ENCODE results near the gene ETF1.
A peak's percentile ranks its signal among the peaks of the same experiment; 100 is the strongest.
"Not testable (repeated sequence)": the region's sequence is repeated elsewhere in the genome, so short reads cannot be mapped to it uniquely, and the experiment has no call there.

ETF1 gene

DNA sequence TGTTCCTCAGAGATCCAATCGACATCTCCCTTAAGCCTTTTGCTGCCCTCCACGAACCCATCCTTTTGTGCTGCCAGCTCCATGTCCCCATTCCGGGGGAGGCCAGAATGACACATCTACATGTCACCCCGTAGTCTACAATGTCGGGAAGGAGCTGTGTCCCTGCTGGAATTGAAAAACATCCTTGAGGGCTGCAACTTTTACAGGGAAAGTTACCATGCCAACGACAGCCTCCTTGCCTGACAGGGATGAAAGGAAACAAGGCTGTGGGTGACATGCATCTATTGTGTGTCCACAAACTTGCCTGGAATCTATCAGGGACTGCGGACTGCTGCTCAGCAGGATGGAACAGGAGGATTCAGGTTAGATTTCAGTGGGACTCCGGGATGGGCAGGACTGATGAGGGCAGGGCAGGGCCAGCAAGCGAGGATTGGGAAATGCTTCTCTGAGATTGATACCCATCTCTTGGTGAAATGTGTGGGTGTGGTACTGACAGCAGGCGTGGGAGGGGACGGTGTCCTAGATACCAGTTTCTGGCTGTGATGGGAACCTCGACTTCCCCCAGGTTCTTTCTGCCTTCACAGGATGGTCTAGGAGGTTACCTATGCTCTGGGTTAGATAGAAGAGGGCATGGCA, 52.3 kb downstream of the ETF1 start:
- DNase-seq (ENCODE audit: low read depth) = no peak

DNA sequence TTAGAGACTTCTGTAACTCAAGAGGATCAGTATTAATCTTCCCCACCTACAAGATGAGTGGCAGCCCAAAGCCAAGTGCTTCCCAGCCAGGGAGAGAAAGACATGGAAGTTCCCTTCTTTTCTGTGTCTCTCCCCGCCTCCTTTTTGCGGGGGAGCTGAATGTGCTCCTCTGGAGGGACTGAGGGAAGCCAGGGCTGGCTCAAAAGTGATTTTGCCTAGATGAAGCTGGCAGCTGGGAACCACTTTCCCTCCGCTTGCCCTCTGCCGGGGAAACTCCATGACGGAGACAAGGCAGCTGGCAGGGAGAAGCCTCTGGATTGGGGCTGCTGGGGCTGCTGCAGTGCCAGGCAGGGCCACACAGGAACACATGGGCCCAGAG, 53.4 kb downstream of the ETF1 start:
- no peak for DNase-seq (ENCODE audit: low read depth)

DNA sequence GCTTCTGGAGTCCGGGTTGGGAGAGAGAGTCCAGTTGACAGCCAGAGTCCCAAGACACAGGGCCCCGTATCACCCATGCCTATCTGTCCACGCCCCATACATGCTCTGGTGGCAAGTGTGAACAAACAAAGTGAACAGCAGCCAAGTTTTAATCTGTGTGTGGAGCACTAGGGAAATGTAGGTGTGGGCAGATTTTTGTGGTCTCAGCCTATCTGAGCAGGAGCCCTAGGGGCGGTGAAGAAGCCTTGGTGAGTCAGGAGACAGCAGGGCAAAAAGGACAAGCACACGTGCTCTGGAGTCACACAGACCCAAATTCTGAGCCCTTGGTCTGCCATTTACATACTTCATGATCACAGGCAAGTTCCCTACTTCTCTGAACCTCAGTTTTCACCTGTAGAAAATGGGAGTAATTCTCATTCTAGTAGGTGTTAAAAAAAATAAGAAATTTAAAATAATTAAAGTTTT, 54.5 kb downstream of the ETF1 start:
- no peak for DNase-seq (ENCODE audit: low read depth)

DNA sequence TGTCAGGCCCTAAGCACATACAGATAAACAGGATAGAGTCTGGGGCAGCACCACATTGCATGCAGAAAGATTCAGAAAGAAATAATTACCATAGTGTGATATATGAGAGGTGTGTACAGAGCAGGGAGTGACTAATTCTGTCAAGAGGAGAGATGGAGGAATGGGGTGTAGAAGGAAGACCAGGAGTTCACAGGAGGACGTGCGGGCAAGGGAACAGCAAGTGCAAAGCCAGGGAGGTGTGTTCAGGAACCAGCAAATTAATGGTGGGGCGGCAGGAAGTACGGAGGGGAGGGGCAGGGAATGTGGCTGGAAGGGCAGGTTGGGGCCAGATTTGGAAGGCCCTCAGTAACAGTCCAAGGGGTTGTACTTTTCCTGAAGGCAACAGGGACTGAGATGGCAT, 60.4 kb downstream of the ETF1 start:
- no peak for DNase-seq (ENCODE audit: low read depth)

DNA sequence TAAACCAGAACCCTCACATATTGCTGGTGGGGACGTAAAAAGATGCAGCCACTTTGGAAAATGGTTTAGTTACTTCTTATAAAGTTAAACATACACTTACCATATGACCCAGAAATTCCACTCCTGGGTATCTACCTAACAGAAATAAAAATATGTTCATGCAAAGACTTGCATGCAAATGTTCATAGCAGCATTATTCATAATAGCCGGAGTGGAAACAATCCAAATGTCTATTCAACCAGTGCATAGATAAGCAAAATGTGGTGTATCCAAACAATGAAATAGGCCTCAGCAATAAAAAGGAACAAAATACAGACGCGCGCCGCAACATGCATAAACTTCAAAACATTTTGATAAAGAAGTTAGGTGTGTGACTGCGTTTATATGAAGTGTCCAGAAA, 66.1 kb downstream of the ETF1 start:
- no peak for DNase-seq (ENCODE audit: low read depth)

DNA sequence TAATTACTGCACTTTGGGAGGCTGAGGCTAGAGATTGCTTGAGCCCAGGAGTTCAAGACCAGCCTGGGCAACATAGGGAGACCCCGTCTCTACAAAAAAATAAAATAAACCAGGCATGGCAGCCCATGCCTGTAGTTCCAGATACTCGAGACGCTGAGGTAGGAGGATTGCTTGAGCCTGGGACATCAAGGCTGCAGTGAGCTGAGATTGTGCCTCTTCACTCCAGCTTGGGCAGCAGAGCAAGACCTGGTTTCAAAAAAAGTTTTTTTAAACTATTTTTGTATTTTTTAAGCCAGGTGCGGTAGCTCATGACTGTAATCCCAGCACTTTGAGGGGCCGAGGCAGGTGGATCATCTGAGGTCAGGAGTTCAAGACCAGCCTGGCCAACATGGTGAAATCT, 69.9 kb downstream of the ETF1 start:
- not testable (repeated sequence) for DNase-seq (ENCODE audit: low read depth)

DNA sequence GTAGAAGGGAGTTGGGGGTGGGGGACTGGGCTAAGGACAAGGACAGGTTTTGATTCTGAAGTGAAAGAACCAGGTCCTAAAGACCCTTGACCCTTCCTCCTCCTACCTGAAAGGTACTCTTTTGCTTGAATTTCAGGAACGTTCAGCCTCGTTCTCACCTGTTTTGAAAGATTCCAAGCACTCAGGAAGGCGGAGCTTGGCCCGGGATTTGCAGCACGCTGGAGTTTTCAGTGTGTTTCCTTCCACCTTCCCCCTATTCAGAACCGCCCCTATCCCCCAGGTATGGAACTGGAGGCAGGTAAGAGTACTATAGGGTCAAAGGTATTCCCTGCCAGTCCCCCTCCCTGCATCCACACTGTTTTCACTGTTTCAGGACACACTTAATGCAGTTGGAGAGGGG, 70.7 kb downstream of the ETF1 start:
- DNase-seq (ENCODE audit: low read depth) = no peak

DNA sequence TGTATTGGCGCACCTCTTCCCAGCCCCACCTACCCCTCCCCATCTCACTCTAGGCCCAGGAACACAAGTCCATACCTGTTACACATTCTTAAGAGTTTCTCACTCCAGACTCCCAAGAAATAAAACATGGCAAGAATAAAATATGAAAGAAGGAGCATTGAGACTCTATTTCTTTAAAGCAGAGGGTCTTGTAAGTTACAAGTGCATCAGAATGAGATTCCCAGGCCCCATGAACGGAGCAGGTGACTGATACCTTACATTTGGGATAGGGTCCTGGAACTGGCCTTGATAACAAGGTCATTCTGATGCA, 72.0 kb downstream of the ETF1 start:
- no peak for DNase-seq (ENCODE audit: low read depth)

DNA sequence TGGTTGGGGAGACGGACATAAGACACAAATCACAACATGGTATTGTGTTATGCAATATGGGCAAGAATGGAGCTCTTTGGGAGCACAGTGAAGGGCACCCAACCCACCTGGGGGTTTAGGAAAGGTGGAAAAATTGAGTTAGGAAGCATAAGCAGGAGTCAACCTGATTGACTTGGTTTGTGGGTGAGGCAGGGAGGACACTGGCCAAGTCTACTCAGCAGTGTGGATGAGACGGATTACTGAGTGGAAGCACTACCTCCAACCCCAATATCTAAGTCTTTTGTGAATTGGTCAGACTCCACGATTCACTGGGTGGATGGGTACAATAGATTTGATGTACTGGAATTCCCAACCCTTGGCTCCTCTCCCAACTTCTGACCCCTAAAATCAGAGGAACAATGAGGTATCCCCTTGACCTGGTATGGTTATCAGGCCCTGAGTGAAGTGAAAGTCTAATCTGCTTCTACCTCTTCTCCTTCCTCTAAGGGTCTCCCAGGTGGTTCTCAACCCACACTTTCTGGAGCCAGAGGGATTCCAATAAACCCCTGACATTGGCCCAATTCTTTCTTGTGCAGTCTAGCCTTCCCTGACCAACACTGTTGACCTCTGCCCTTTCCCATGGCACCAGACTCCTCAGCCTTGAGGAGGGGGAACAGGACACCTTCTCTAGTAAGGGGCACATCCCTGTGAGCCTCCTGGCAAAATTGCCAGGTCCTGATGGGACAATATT, 72.5 kb downstream of the ETF1 start:
- DNase-seq (ENCODE audit: low read depth) = no peak

DNA sequence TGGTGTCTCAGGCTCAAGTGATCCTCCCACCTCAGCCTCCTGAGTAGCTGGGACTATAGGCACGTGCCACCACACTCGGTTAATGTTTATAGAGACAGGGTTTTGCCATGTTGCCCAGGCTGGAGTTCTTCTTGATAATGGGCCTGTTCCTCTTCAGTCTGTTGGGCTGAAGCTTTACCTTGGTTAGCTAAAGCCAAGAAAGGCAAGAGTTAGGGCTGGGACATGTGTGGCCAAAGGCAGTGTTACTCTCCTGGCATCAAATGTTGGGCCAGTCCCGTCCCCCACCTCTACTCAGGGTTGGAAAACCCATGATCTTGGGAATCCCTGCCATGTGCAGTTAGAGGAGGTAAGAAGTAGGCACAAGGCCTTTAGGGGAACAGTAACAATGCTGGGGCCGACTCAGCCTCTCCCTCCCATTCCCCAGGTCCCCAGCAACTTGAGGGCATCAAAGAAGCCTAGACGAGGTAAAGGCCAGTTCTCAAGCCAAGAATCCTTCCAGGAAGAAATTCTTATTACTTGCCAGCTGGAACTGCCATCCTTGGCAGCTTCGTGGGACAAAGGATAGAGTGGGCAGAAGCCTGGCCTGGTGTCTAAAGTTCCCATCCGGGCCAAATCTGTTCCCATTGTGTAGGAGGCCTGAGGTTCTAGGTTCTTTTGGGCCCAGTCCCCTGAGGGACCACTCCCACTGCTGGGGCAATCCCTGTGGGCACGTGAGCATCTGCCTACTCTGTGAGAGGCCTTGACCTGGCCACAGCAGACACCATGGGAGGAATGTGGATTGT, 73.3 kb downstream of the ETF1 start:
- no peak for DNase-seq (ENCODE audit: low read depth)

DNA sequence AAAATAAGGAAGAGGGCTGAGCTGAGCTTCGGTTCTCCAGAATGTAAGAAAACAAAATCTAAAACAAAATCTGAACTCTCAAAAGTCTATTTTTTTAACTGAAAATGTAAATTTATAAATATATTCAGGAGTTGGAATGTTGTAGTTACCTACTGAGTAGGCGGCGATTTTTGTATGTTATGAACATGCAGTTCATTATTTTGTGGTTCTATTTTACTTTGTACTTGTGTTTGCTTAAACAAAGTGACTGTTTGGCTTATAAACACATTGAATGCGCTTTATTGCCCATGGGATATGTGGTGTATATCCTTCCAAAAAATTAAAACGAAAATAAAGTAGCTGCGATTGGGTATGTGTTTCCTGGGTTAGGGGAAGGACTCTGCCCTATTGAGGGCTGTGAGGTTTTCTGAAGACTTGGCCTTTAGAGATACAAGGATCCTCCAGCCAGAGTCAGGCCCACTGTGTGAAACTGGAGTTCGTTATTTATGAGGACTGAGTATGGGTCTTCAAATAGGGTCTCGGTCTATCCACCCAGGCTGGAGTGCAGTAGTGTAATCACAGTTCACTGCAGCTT, 74.0 kb downstream of the ETF1 start:
- DNase-seq (ENCODE audit: low read depth) = no peak

DNA sequence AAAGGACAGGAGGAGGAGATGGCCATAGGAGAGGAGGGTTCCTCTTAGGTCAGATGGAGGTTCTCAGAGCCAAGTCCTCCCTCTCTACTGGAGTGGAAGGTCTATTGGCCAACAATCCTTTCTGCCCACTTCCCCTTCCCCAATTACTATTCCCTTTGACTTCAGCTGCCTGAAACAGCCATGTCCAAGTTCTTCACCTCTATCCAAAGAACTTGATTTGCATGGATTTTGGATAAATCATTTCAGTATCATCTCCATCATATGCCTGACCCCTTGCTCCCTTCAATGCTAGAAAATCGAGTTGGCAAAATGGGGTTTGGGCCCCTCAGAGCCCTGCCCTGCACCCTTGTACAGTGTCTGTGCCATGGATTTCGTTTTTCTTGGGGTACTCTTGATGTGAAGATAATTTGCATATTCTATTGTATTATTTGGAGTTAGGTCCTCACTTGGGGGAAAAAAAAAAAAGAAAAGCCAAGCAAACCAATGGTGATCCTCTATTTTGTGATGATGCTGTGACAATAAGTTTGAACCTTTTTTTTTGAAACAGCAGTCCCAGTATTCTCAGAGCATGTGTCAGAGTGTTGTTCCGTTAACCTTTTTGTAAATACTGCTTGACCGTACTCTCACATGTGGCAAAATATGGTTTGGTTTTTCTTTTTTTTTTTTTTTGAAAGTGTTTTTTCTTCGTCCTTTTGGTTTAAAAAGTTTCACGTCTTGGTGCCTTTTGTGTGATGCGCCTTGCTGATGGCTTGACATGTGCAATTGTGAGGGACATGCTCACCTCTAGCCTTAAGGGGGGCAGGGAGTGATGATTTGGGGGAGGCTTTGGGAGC, 74.7 kb downstream of the ETF1 start:
- no peak for DNase-seq (ENCODE audit: low read depth)

DNA sequence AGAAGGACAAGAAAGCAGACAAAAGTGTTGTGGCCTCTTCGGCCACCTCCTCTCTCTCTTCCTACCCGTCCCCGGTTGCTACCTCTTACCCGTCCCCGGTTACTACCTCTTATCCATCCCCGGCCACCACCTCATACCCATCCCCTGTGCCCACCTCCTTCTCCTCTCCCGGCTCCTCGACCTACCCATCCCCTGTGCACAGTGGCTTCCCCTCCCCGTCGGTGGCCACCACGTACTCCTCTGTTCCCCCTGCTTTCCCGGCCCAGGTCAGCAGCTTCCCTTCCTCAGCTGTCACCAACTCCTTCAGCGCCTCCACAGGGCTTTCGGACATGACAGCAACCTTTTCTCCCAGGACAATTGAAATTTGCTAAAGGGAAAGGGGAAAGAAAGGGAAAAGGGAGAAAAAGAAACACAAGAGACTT, 75.3 kb downstream of the ETF1 start:
- no peak for DNase-seq (ENCODE audit: low read depth)

DNA sequence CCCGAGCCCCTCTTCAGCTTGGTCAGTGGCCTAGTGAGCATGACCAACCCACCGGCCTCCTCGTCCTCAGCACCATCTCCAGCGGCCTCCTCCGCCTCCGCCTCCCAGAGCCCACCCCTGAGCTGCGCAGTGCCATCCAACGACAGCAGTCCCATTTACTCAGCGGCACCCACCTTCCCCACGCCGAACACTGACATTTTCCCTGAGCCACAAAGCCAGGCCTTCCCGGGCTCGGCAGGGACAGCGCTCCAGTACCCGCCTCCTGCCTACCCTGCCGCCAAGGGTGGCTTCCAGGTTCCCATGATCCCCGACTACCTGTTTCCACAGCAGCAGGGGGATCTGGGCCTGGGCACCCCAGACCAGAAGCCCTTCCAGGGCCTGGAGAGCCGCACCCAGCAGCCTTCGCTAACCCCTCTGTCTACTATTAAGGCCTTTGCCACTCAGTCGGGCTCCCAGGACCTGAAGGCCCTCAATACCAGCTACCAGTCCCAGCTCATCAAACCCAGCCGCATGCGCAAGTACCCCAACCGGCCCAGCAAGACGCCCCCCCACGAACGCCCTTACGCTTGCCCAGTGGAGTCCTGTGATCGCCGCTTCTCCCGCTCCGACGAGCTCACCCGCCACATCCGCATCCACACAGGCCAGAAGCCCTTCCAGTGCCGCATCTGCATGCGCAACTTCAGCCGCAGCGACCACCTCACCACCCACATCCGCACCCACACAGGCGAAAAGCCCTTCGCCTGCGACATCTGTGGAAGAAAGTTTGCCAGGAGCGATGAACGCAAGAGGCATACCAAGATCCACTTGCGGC, 75.9 kb downstream of the ETF1 start:
- no peak for DNase-seq (ENCODE audit: low read depth)

DNA sequence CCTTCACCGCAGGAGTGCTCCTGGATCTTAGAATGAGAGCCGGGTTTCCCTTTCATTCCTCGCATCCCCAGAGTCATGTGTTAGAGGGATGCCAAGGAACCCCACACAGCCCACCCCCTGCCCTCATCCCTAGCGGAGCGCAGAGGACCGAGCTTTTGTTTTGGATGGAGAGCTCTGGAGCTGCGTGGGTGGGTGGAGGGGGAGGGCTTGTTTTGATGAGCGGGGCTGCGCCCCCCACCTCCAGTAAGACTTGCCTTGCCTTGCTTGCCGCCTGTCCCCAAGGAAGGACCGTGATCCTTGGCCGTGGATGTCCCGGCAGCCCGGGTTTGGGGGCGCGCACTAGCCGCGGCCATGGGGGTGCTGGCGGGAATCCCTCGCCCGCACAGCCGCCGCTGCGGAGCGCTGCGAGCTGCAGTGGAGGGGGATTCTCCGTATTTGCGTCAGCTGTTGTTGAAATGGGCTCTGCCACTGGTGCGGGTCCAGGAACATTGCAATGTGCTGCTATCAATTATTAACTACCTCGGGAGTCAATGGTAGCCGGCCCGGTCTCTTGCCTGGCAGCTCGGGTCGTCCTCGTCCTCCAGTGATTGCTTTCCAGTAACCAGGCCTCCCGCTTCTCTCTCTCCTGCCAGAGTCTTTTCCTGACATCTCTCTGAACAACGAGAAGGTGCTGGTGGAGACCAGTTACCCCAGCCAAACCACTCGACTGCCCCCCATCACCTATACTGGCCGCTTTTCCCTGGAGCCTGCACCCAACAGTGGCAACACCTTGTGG, 76.7 kb downstream of the ETF1 start:
- DNase-seq (ENCODE audit: low read depth) = no peak

DNA sequence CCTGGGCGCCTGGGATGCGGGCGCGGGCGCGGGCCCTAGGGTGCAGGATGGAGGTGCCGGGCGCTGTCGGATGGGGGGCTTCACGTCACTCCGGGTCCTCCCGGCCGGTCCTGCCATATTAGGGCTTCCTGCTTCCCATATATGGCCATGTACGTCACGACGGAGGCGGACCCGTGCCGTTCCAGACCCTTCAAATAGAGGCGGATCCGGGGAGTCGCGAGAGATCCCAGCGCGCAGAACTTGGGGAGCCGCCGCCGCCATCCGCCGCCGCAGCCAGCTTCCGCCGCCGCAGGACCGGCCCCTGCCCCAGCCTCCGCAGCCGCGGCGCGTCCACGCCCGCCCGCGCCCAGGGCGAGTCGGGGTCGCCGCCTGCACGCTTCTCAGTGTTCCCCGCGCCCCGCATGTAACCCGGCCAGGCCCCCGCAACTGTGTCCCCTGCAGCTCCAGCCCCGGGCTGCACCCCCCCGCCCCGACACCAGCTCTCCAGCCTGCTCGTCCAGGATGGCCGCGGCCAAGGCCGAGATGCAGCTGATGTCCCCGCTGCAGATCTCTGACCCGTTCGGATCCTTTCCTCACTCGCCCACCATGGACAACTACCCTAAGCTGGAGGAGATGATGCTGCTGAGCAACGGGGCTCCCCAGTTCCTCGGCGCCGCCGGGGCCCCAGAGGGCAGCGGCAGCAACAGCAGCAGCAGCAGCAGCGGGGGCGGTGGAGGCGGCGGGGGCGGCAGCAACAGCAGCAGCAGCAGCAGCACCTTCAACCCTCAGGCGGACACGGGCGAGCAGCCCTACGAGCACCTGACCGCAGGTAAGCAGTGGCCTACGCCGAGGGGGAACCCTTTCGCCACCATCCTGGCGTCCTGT, 77.5 kb downstream of the ETF1 start, which contains the start of gene EGR1:
TSS of gene EGR1 (plus strand) at position 219 of the 864 bp plus-strand sequence. CDS start at position 502, 283 bp downstream.
- peak; percentile 88 for DNase-seq (ENCODE audit: low read depth)

DNA sequence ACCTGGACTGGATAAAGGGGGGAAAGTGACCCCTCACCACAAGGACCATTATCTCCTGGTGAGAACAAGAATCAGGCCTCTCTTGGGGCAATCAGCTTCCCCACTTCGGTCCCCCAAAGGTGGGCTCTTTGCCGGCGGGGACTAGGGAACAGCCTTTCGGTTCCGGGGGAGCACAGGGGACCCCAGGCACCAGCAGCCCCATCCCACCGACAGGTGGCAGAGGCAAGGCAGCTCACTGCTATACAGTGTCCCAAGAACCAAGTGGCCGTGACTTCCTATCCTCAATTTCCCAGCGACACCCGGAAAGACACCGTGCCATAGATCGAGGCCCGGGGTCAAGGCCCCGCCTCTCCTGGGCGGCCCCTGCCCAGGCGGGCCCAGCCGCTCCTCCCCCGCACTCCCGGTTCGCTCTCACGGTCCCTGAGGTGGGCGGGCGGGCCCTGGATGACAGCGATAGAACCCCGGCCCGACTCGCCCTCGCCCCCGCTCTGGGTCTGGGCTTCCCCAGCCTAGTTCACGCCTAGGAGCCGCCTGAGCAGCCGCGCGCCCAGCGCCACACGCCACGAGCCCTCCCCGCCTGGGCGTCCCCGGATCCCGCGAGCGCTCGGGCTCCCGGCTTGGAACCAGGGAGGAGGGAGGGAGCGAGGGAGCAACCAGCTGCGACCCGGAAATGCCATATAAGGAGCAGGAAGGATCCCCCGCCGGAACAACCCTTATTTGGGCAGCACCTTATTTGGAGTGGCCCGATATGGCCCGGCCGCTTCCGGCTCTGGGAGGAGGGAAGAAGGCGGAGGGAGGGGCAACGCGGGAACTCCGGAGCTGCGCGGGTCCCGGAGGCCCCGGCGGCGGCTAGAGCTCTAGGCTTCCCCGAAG, 78.4 kb downstream of the ETF1 start:
- peak; percentile 98 for DNase-seq (ENCODE audit: low read depth)

DNA sequence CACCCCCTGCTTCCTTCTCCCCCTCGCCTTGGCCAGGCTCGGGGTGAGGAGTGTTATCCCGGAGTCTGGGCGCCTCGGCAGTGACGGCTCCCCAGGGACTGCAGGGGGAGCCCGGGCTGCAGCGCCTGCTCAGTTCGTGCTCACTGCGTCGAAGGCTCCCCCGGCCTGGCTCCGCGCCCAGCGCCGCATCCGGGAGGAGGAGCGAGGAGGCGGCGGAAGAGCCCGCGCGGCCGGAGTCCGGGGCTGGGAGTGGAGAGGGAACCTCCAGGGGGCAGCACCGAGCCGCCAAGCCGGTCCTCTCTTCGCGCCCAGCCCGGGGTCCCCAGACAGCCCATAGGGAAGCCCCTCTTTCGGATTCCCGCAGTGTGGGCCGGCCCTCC, 79.0 kb downstream of the ETF1 start:
- DNase-seq (ENCODE audit: low read depth) = peak; percentile 90
